SH-SY5Y (cell line): ENCODE results near the gene RIC8B.

Experiments
- GATA2 ChIP-seq: IDR thresholded peaks from 2 replicates; pipeline ENCODE4 v1.6.1; 2011; ENCODE audit warnings: mild to moderate bottlenecking, low read depth, low read length
- GATA3 ChIP-seq: IDR thresholded peaks from 2 replicates; pipeline ENCODE4 v1.6.1; 2011; ENCODE audit warnings: low read depth, mild to moderate bottlenecking, low read length, moderate library complexity

GRCh38 chr12:106910202-106910601 is 135.7 kb downstream of the RIC8B start:
- no peak for TF ChIP-seq GATA3
- no peak for TF ChIP-seq GATA2
